PFSK-1 (cell line): ENCODE data around the gene SHLD1.

ENCODE experiments used
- POLR2AphosphoS5 ChIP-seq: IDR thresholded peaks from 2 replicates; pipeline ENCODE4 v1.6.1; 2012; ENCODE audit warnings: low read depth, mild to moderate bottlenecking, control low read depth, low read length, moderate library complexity
- TF ChIP-seq, protein P1 (sequence below), 2 experiments: IDR thresholded peaks; 2 replicates each; pipeline versions ENCODE4 v1.6.1 to v1.8.0; 2011 to 2012; ENCODE audit warnings: low read depth in 2 of 2, low read length in 2 of 2, control low read depth in 1 of 2, inconsistent platforms in 1 of 2, mild to moderate bottlenecking in 1 of 2, moderate library complexity in 1 of 2; ENCODE audit not compliant: insufficient read depth in 1 of 2

GRCh38 chr20:5785146-5785545 is 34.9 kb downstream of the SHLD1 start:
- TF ChIP-seq, protein P1, sequence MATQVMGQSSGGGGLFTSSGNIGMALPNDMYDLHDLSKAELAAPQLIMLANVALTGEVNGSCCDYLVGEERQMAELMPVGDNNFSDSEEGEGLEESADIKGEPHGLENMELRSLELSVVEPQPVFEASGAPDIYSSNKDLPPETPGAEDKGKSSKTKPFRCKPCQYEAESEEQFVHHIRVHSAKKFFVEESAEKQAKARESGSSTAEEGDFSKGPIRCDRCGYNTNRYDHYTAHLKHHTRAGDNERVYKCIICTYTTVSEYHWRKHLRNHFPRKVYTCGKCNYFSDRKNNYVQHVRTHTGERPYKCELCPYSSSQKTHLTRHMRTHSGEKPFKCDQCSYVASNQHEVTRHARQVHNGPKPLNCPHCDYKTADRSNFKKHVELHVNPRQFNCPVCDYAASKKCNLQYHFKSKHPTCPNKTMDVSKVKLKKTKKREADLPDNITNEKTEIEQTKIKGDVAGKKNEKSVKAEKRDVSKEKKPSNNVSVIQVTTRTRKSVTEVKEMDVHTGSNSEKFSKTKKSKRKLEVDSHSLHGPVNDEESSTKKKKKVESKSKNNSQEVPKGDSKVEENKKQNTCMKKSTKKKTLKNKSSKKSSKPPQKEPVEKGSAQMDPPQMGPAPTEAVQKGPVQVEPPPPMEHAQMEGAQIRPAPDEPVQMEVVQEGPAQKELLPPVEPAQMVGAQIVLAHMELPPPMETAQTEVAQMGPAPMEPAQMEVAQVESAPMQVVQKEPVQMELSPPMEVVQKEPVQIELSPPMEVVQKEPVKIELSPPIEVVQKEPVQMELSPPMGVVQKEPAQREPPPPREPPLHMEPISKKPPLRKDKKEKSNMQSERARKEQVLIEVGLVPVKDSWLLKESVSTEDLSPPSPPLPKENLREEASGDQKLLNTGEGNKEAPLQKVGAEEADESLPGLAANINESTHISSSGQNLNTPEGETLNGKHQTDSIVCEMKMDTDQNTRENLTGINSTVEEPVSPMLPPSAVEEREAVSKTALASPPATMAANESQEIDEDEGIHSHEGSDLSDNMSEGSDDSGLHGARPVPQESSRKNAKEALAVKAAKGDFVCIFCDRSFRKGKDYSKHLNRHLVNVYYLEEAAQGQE (IDR thresholded peaks at IDR 0.05; ENCODE audit: insufficient read depth in 1 of 2, low read depth in 2 of 2, low read length in 2 of 2), result no peak
- no peak for TF ChIP-seq POLR2AphosphoS5
